ENCODE measurements around the gene WDR87. TPM values are rescaled to one million over a fixed set of nuclear protein-coding genes. Genes with fewer than 3 reads are reported as not detected.

Gene WDR87
- total RNA-seq, 1 experiment from 2014 or later = not detected

- intact Hi-C loops (cut with micrococcal nuclease) = loop anchor here (5.0 kb wide), 1 partner anchor 787 kb away; no protein-coding TSS in a partner anchor
Observed at GRCh38 chr19:37899453-37899852, 6.9 kb downstream of the WDR87 start.

More at GRCh38 chr19:37899453-37899852, 6.9 kb downstream of the WDR87 start:
- ChIA-PET POLR2A (no interaction called here), RAD21 (ENCODE audit: low non-redundant PET in 1 of 2, low total read pairs in 2 of 2, uncharacterized antibody in 2 of 2, unreplicated experiment in 2 of 2) (interaction anchor here in 1 of 2 experiments (0.9 kb wide), 1 partner anchor 25 kb away, joined by 5 read pairs; no protein-coding TSS in a partner anchor), CTCF (interaction anchor here (0.7 to 1.5 kb wide), 6 partner anchors 243 to 503 kb away, joined by 3 to 8 read pairs (median 5); partner anchors contain the start of gene FAM98C)
- Histone ChIP-seq H2AFZ (ENCODE audit: low read depth, low read length, poor library complexity, severe bottlenecking) (no peak overlapping the region), H3K9ac (ENCODE audit: low read length) (no peak overlapping the region), H3K4me2 (ENCODE audit: low read length) (no peak overlapping the region), H3K4me1 (ENCODE audit: control insufficient read depth in 1 of 2, insufficient read depth in 2 of 2, low read length in 2 of 2) (peaks cover 0 to 10% of the 10 kb centered on the region in 2 experiments; a peak in 1 of 4 replicates), H3K36me3 (ENCODE audit: control insufficient read depth in 1 of 2, insufficient read depth in 2 of 2, low read length in 2 of 2) (no peaks in the 10 kb centered on the region), H3K9me2 (ENCODE audit: insufficient read depth) (no peaks in the 10 kb centered on the region), H4K20me1 (ENCODE audit: insufficient read depth) (no peaks in the 10 kb centered on the region), H3K4me3 (replicated peaks in 1 of 2; ENCODE audit: low read depth in 1 of 2, low read length in 2 of 2) (no peak overlapping the region), H3K27ac (ENCODE audit: low read depth, low read length) (no peak overlapping the region), H3K79me2 (ENCODE audit: insufficient read depth, low read length) (no peaks in the 10 kb centered on the region), H3K9me3 (ENCODE audit: control insufficient read depth in 1 of 2, insufficient read depth in 1 of 2, low read depth in 1 of 2, low read length in 2 of 2) (no peaks in the 10 kb centered on the region), H3K27me3 (ENCODE audit: insufficient read depth, low read length) (no peaks in the 10 kb centered on the region)
- TF ChIP-seq ZNF274 (IDR thresholded peaks at IDR 0.05; ENCODE audit: low read depth, low read length) (no peak), SP1 (IDR thresholded peaks at IDR 0.05; ENCODE audit: low read depth) (no peak), SIN3A (IDR thresholded peaks at IDR 0.05; ENCODE audit: low read depth) (no peak), ZFX (IDR thresholded peaks at IDR 0.05) (no peak)
- TF ChIP-seq, protein P1, sequence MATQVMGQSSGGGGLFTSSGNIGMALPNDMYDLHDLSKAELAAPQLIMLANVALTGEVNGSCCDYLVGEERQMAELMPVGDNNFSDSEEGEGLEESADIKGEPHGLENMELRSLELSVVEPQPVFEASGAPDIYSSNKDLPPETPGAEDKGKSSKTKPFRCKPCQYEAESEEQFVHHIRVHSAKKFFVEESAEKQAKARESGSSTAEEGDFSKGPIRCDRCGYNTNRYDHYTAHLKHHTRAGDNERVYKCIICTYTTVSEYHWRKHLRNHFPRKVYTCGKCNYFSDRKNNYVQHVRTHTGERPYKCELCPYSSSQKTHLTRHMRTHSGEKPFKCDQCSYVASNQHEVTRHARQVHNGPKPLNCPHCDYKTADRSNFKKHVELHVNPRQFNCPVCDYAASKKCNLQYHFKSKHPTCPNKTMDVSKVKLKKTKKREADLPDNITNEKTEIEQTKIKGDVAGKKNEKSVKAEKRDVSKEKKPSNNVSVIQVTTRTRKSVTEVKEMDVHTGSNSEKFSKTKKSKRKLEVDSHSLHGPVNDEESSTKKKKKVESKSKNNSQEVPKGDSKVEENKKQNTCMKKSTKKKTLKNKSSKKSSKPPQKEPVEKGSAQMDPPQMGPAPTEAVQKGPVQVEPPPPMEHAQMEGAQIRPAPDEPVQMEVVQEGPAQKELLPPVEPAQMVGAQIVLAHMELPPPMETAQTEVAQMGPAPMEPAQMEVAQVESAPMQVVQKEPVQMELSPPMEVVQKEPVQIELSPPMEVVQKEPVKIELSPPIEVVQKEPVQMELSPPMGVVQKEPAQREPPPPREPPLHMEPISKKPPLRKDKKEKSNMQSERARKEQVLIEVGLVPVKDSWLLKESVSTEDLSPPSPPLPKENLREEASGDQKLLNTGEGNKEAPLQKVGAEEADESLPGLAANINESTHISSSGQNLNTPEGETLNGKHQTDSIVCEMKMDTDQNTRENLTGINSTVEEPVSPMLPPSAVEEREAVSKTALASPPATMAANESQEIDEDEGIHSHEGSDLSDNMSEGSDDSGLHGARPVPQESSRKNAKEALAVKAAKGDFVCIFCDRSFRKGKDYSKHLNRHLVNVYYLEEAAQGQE (IDR thresholded peaks at IDR 0.05; ENCODE audit: low read depth) = no peak
- ATAC-seq = no peak
- BruUV-seq (replicated peaks) = no TSS peak
- DNase-seq (ENCODE audit: low read depth, low spot score) = no peak

Data from HCT116 (cell line).